ENCODE data around the gene MYT1.

DNA sequence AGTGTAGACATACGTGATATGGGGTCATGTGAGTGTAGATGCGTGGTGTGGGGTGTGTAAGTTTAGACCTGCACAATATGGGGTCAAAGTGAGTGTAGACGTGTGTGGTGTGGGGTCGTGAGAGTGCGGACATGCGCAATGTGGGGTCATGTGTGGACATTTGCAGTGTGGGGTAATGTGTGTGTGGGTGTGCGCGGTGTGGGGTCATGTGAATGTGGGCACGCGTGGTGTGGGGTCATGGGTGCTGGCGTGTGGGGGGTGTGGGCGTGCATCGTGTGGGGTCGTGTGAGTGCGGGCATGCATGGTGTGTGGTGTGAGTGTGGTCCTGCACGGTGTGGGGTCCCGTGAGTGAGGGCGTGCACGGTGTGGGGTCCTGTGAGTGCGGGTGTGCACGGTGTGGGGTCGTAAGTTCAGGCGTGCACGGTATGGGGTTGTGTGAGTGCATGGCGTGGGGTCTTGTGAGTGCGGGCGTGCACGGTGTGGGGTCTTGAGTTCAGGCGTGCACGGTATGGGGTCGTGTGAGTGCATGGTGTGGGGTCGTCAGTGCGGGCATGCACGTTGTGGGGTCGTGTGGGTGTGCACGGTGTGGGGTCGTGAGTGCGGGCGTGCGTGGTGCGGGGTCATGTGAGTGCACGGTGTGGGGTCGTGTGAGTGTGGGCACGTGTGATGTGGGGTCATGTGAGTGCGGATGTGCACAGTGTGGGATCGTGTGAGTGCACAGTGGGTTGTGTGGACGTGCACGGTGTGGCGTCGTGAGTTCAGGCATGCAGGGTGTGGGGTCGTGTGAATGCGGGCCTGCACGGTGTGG lies 105.6 kb downstream of the MYT1 start:
- no peak for TF ChIP-seq EZH2phosphoT487 (IDR thresholded peaks at IDR 0.05)
- TF ChIP-seq, protein P1, sequence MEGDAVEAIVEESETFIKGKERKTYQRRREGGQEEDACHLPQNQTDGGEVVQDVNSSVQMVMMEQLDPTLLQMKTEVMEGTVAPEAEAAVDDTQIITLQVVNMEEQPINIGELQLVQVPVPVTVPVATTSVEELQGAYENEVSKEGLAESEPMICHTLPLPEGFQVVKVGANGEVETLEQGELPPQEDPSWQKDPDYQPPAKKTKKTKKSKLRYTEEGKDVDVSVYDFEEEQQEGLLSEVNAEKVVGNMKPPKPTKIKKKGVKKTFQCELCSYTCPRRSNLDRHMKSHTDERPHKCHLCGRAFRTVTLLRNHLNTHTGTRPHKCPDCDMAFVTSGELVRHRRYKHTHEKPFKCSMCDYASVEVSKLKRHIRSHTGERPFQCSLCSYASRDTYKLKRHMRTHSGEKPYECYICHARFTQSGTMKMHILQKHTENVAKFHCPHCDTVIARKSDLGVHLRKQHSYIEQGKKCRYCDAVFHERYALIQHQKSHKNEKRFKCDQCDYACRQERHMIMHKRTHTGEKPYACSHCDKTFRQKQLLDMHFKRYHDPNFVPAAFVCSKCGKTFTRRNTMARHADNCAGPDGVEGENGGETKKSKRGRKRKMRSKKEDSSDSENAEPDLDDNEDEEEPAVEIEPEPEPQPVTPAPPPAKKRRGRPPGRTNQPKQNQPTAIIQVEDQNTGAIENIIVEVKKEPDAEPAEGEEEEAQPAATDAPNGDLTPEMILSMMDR (IDR thresholded peaks at IDR 0.05): no peak
- TF ChIP-seq EZH2 (IDR thresholded peaks at IDR 0.05): no peak

Measured in neural progenitor cell (in vitro differentiated cells).